ENCODE data around the gene TACR1. TPM values are rescaled to one million over a fixed set of nuclear protein-coding genes. Genes with fewer than 3 reads are reported as not detected.

The TACR1 gene
- total RNA-seq, 2 donors from 2014 or later, result not detected

GRCh38 chr2:75031906-75032803 lies 167.2 kb downstream of the TACR1 start:
- H3K4me1 Mint-ChIP-seq (ENCODE audit: low read depth in 2 of 2), result peaks cover 12 to 18% of the 10 kb centered on the region in 2 donors
- DNase-seq (ENCODE audit: low spot score) (no peak), ATAC-seq (no peak)
- no peak overlapping the region for H3K27ac Mint-ChIP-seq
- no peak overlapping the region for H3K4me3 Mint-ChIP-seq
- no peaks in the 10 kb centered on the region for H3K9me3 Mint-ChIP-seq
- H3K27me3 Mint-ChIP-seq, result no peaks in the 10 kb centered on the region
- no peaks in the 10 kb centered on the region for H3K36me3 Mint-ChIP-seq

GRCh38 chr2:75031171-75031570 lies 168.1 kb downstream of the TACR1 start:
- DNase-seq (ENCODE audit: low spot score) (no peak), ATAC-seq (no peak)
- H3K27ac Mint-ChIP-seq, result no peak overlapping the region
- H3K36me3 Mint-ChIP-seq, result no peaks in the 10 kb centered on the region
- H3K4me1 Mint-ChIP-seq (ENCODE audit: low read depth in 2 of 2), result peaks cover 12 to 18% of the 10 kb centered on the region in 2 donors
- H3K27me3 Mint-ChIP-seq, result no peaks in the 10 kb centered on the region
- no peaks in the 10 kb centered on the region for H3K9me3 Mint-ChIP-seq
- no peak overlapping the region for H3K4me3 Mint-ChIP-seq

GRCh38 chr2:75030218-75031009 lies 168.9 kb downstream of the TACR1 start:
- no peaks in the 10 kb centered on the region for H3K36me3 Mint-ChIP-seq
- peaks cover 12 to 18% of the 10 kb centered on the region in 2 donors for H3K4me1 Mint-ChIP-seq (ENCODE audit: low read depth in 2 of 2)
- no peak overlapping the region for H3K27ac Mint-ChIP-seq
- no peak overlapping the region for H3K4me3 Mint-ChIP-seq
- H3K9me3 Mint-ChIP-seq, result no peaks in the 10 kb centered on the region
- DNase-seq (ENCODE audit: low spot score) (no peak), ATAC-seq (peak in 1 of 2 donors; percentile 47)
- no peaks in the 10 kb centered on the region for H3K27me3 Mint-ChIP-seq

- H3K27me3 Mint-ChIP-seq, result no peaks in the 10 kb centered on the region
- H3K4me3 Mint-ChIP-seq, result no peak overlapping the region
- H3K4me1 Mint-ChIP-seq (ENCODE audit: low read depth in 2 of 2), result peaks cover 12 to 15% of the 10 kb centered on the region in 2 donors
- no peak for DNase-seq (ENCODE audit: low spot score)
- no peaks in the 10 kb centered on the region for H3K36me3 Mint-ChIP-seq
- H3K27ac Mint-ChIP-seq, result no peak overlapping the region
- no peaks in the 10 kb centered on the region for H3K9me3 Mint-ChIP-seq
- no peak for ATAC-seq
Observed at GRCh38 chr2:75027886-75028285, 171.4 kb downstream of the TACR1 start.

GRCh38 chr2:75025633-75026380 lies 173.5 kb downstream of the TACR1 start:
- ATAC-seq (no peak), DNase-seq (ENCODE audit: low spot score) (no peak)
- Mint-ChIP-seq H3K9me3 (no peaks in the 10 kb centered on the region), H3K36me3 (no peaks in the 10 kb centered on the region), H3K27ac (no peak overlapping the region), H3K4me1 (ENCODE audit: low read depth in 2 of 2) (peaks cover 6 to 9% of the 10 kb centered on the region in 2 donors), H3K27me3 (no peaks in the 10 kb centered on the region), H3K4me3 (no peak overlapping the region)

GRCh38 chr2:75025216-75025615 lies 174.1 kb downstream of the TACR1 start:
- Mint-ChIP-seq H3K27ac (no peak overlapping the region), H3K4me1 (ENCODE audit: low read depth in 2 of 2) (peaks cover under 1 to 4% of the 10 kb centered on the region in 2 donors), H3K4me3 (no peak overlapping the region), H3K9me3 (no peaks in the 10 kb centered on the region), H3K36me3 (no peaks in the 10 kb centered on the region), H3K27me3 (no peaks in the 10 kb centered on the region)
- ATAC-seq, result no peak
- no peak for DNase-seq (ENCODE audit: low spot score)

GRCh38 chr2:75023666-75024455 lies 175.5 kb downstream of the TACR1 start:
- no peak overlapping the region for H3K27ac Mint-ChIP-seq
- no peak overlapping the region for H3K4me3 Mint-ChIP-seq
- no peak for ATAC-seq
- H3K27me3 Mint-ChIP-seq, result peaks cover 0 to 3% of the 10 kb centered on the region in 2 donors
- H3K9me3 Mint-ChIP-seq, result no peaks in the 10 kb centered on the region
- peaks cover 0 to 3% of the 10 kb centered on the region in 2 donors for H3K4me1 Mint-ChIP-seq (ENCODE audit: low read depth in 2 of 2)
- no peaks in the 10 kb centered on the region for H3K36me3 Mint-ChIP-seq
- DNase-seq (ENCODE audit: low spot score), result no peak

- ATAC-seq (no peak), DNase-seq (ENCODE audit: low spot score) (no peak)
- Mint-ChIP-seq H3K36me3 (no peaks in the 10 kb centered on the region), H3K9me3 (no peaks in the 10 kb centered on the region), H3K4me1 (ENCODE audit: low read depth in 2 of 2) (no peaks in the 10 kb centered on the region), H3K27me3 (peaks cover 0 to 3% of the 10 kb centered on the region in 2 donors), H3K4me3 (no peak overlapping the region), H3K27ac (no peak overlapping the region)
Observed at GRCh38 chr2:75022516-75022915, 176.8 kb downstream of the TACR1 start.

GRCh38 chr2:75021672-75022071 lies 177.6 kb downstream of the TACR1 start:
- no peak for DNase-seq (ENCODE audit: low spot score)
- H3K36me3 Mint-ChIP-seq, result no peaks in the 10 kb centered on the region
- no peak for ATAC-seq
- no peak overlapping the region for H3K4me3 Mint-ChIP-seq
- no peaks in the 10 kb centered on the region for H3K9me3 Mint-ChIP-seq
- H3K27ac Mint-ChIP-seq, result no peak overlapping the region
- no peaks in the 10 kb centered on the region for H3K4me1 Mint-ChIP-seq (ENCODE audit: low read depth in 2 of 2)
- H3K27me3 Mint-ChIP-seq, result peaks cover 0 to 3% of the 10 kb centered on the region in 2 donors

- Mint-ChIP-seq H3K4me3 (no peak overlapping the region), H3K36me3 (no peaks in the 10 kb centered on the region), H3K9me3 (no peaks in the 10 kb centered on the region), H3K27me3 (peaks cover 0 to 4% of the 10 kb centered on the region in 2 donors), H3K4me1 (ENCODE audit: low read depth in 2 of 2) (no peaks in the 10 kb centered on the region), H3K27ac (no peak overlapping the region)
- no peak for ATAC-seq
- DNase-seq (ENCODE audit: low spot score), result no peak
Observed at GRCh38 chr2:75020476-75020875, 178.8 kb downstream of the TACR1 start.

GRCh38 chr2:75019790-75020189 lies 179.5 kb downstream of the TACR1 start:
- ATAC-seq (no peak), DNase-seq (ENCODE audit: low spot score) (no peak)
- Mint-ChIP-seq H3K36me3 (no peaks in the 10 kb centered on the region), H3K4me1 (ENCODE audit: low read depth in 2 of 2) (no peaks in the 10 kb centered on the region), H3K9me3 (no peaks in the 10 kb centered on the region), H3K4me3 (no peak overlapping the region), H3K27me3 (peaks cover 0 to 5% of the 10 kb centered on the region in 2 donors), H3K27ac (no peak overlapping the region)

GRCh38 chr2:75018162-75018561 lies 181.2 kb downstream of the TACR1 start:
- H3K4me1 Mint-ChIP-seq (ENCODE audit: low read depth in 2 of 2), result no peaks in the 10 kb centered on the region
- H3K9me3 Mint-ChIP-seq, result no peaks in the 10 kb centered on the region
- DNase-seq (ENCODE audit: low spot score) (no peak), ATAC-seq (no peak)
- peaks cover 0 to 5% of the 10 kb centered on the region in 2 donors for H3K27me3 Mint-ChIP-seq
- H3K4me3 Mint-ChIP-seq, result no peak overlapping the region
- H3K36me3 Mint-ChIP-seq, result peaks cover 5% of the 10 kb centered on the region
- H3K27ac Mint-ChIP-seq, result no peak overlapping the region

- DNase-seq (ENCODE audit: low spot score), result no peak
- H3K36me3 Mint-ChIP-seq, result peaks cover 5% of the 10 kb centered on the region
- no peak for ATAC-seq
Observed at GRCh38 chr2:75012080-75012479, 187.2 kb downstream of the TACR1 start.

More at GRCh38 chr2:75012080-75012479, 187.2 kb downstream of the TACR1 start:
- H3K4me3 Mint-ChIP-seq, result no peak overlapping the region
- no peaks in the 10 kb centered on the region for H3K4me1 Mint-ChIP-seq (ENCODE audit: low read depth in 2 of 2)
- H3K27ac Mint-ChIP-seq, result no peak overlapping the region
- peaks cover 0 to 10% of the 10 kb centered on the region in 2 donors for H3K27me3 Mint-ChIP-seq
- H3K9me3 Mint-ChIP-seq, result no peaks in the 10 kb centered on the region

Measured in natural killer cell treated with Interleukin-12 subunit alpha and Interleukin-12 subunit beta and Interleukin-15 and Interleukin-18, amount 100 ng/mL, for 72 hours (primary cell).